GM18505 (cell line): ENCODE measurements around the gene TP53TG5.

Source experiments
- ATAC-seq: cut with Tn5 transposase; IDR thresholded peaks from one replicate; pipeline ENCODE4 v1.9.1; 2021; ENCODE audit not compliant: unreplicated experiment
- POLR2A ChIP-seq: IDR thresholded peaks from 4 replicates; pipeline ENCODE4 v1.6.1; 2011; ENCODE audit warnings: borderline replicate concordance; ENCODE audit not compliant: insufficient read depth, insufficient read length; ENCODE audit errors: extremely low read depth

Gene TP53TG5

GRCh38 chr20:45328451-45328850 is 49.7 kb downstream of the TP53TG5 start:
- no peak for ATAC-seq
- no peak for TF ChIP-seq POLR2A

- ATAC-seq = no peak
- no peak for TF ChIP-seq POLR2A
Measured at GRCh38 chr20:45325371-45325770, 52.8 kb downstream of the TP53TG5 start.

- no peak for ATAC-seq
- TF ChIP-seq POLR2A = no peak
Measured at GRCh38 chr20:45323731-45324130, 54.4 kb downstream of the TP53TG5 start.

- no peak for TF ChIP-seq POLR2A
- no peak for ATAC-seq
Measured at GRCh38 chr20:45322952-45323383, 55.2 kb downstream of the TP53TG5 start.
